Activated T-helper 1 cell treated with anti-CD3 and anti-CD28 coated beads, Interleukin-12 subunit alpha, Interleukin-12 subunit beta, Interleukin-2, Interleukin-4 antibody, amounts not matched to agents 30 ng/mL and 10 ng/mL and 1 ng/mL, durations not matched to agents 14 hours and 24 hours and 36 hours (primary cell): ENCODE data around the gene SRGAP2C. TPM values are rescaled to one million over a fixed set of nuclear protein-coding genes. Genes with fewer than 3 reads are reported as not detected.
"Not testable (repeated sequence)": the region's sequence is repeated elsewhere in the genome, so short reads cannot be mapped to it uniquely, and the experiment has no call there.

Source experiments
- DNase-seq: peaks from one replicate; pipeline ENCODE4 v3.0.0; 2021; ENCODE audit warnings: low spot score
- H3K27ac Mint-ChIP-seq: one replicate; pipeline ENCODE4 v1.8.0; 2021; ENCODE audit warnings: mild to moderate bottlenecking, mixed read lengths
- H3K27me3 Mint-ChIP-seq: one replicate; pipeline ENCODE4 v1.8.0; 2022; ENCODE audit warnings: mild to moderate bottlenecking, moderate library complexity, mixed read lengths; ENCODE audit not compliant: insufficient read depth
- H3K36me3 Mint-ChIP-seq: one replicate; pipeline ENCODE4 v1.8.0; 2021; ENCODE audit warnings: low read depth, mixed read lengths
- H3K4me1 Mint-ChIP-seq: one replicate; pipeline ENCODE4 v1.8.0; 2021; ENCODE audit warnings: low read depth, mixed read lengths
- H3K4me3 Mint-ChIP-seq: one replicate; pipeline ENCODE4 v1.8.0; 2021; ENCODE audit warnings: mild to moderate bottlenecking, moderate library complexity, mixed read lengths
- H3K9me3 Mint-ChIP-seq: one replicate; pipeline ENCODE4 v1.8.0; 2021; ENCODE audit warnings: mixed read lengths
- intact Hi-C: fragments of 100-400 bp; cut with micrococcal nuclease; formaldehyde crosslinking; loops from one replicate; pipeline ENCODE4 v1.15.1; 2024
- total RNA-seq: library from RNA; stranded (reverse); gene quantifications from 2 replicates; pipeline ENCODE4 v1.2.3, GENCODE V29; 2022

Gene SRGAP2C
- total RNA-seq, 1 donor from 2014 or later = 52.9 TPM

- H3K27me3 Mint-ChIP-seq, intact Hi-C loops, H3K4me1 Mint-ChIP-seq, H3K36me3 Mint-ChIP-seq, H3K9me3 Mint-ChIP-seq, H3K4me3 Mint-ChIP-seq: not testable (repeated sequence)
- peak; percentile 11 for DNase-seq
- H3K27ac Mint-ChIP-seq = peak overlapping the region; percentile 71
These were observed 37.0 kb downstream of the SRGAP2C start for GRCh38 chr1:121221770-121222169.

GRCh38 chr1:121224714-121225113 is 39.9 kb downstream of the SRGAP2C start:
- peak overlapping the region; percentile 48 for H3K27ac Mint-ChIP-seq
- H3K36me3 Mint-ChIP-seq, H3K9me3 Mint-ChIP-seq, H3K4me1 Mint-ChIP-seq, intact Hi-C loops, H3K27me3 Mint-ChIP-seq, DNase-seq, H3K4me3 Mint-ChIP-seq: not testable (repeated sequence)

GRCh38 chr1:121226295-121226904 is 41.6 kb downstream of the SRGAP2C start:
- H3K9me3 Mint-ChIP-seq, intact Hi-C loops: not testable (repeated sequence)

GRCh38 chr1:121226925-121227324 is 42.1 kb downstream of the SRGAP2C start:
- H3K27me3 Mint-ChIP-seq, H3K4me1 Mint-ChIP-seq, intact Hi-C loops, H3K27ac Mint-ChIP-seq, H3K9me3 Mint-ChIP-seq, H3K4me3 Mint-ChIP-seq, DNase-seq, H3K36me3 Mint-ChIP-seq: not testable (repeated sequence)

More at GRCh38 chr1:121226295-121226904, 41.6 kb downstream of the SRGAP2C start:
- H3K36me3 Mint-ChIP-seq, H3K27me3 Mint-ChIP-seq, H3K4me3 Mint-ChIP-seq, H3K27ac Mint-ChIP-seq, H3K4me1 Mint-ChIP-seq, DNase-seq: not testable (repeated sequence)

GRCh38 chr1:121227544-121228330 is 43.0 kb downstream of the SRGAP2C start:
- H3K27me3 Mint-ChIP-seq, H3K9me3 Mint-ChIP-seq, H3K36me3 Mint-ChIP-seq, intact Hi-C loops, H3K27ac Mint-ChIP-seq, DNase-seq, H3K4me3 Mint-ChIP-seq, H3K4me1 Mint-ChIP-seq: not testable (repeated sequence)

GRCh38 chr1:121230636-121231035 is 45.9 kb downstream of the SRGAP2C start:
- H3K36me3 Mint-ChIP-seq, DNase-seq, H3K9me3 Mint-ChIP-seq, H3K27ac Mint-ChIP-seq, H3K4me1 Mint-ChIP-seq, intact Hi-C loops, H3K27me3 Mint-ChIP-seq, H3K4me3 Mint-ChIP-seq: not testable (repeated sequence)

GRCh38 chr1:121232445-121233125 is 47.8 kb downstream of the SRGAP2C start:
- DNase-seq, H3K27ac Mint-ChIP-seq, H3K27me3 Mint-ChIP-seq, H3K4me3 Mint-ChIP-seq, H3K4me1 Mint-ChIP-seq, intact Hi-C loops, H3K9me3 Mint-ChIP-seq, H3K36me3 Mint-ChIP-seq: not testable (repeated sequence)

- H3K4me1 Mint-ChIP-seq, intact Hi-C loops, H3K36me3 Mint-ChIP-seq, H3K4me3 Mint-ChIP-seq, DNase-seq, H3K9me3 Mint-ChIP-seq, H3K27ac Mint-ChIP-seq, H3K27me3 Mint-ChIP-seq: not testable (repeated sequence)
These were observed 49.5 kb downstream of the SRGAP2C start for GRCh38 chr1:121234090-121234759.

- H3K4me1 Mint-ChIP-seq, H3K27ac Mint-ChIP-seq, intact Hi-C loops, DNase-seq, H3K4me3 Mint-ChIP-seq, H3K9me3 Mint-ChIP-seq, H3K27me3 Mint-ChIP-seq, H3K36me3 Mint-ChIP-seq: not testable (repeated sequence)
These were observed 53.6 kb downstream of the SRGAP2C start for GRCh38 chr1:121238384-121238783.

- H3K4me3 Mint-ChIP-seq, H3K27me3 Mint-ChIP-seq, H3K27ac Mint-ChIP-seq, H3K4me1 Mint-ChIP-seq, H3K9me3 Mint-ChIP-seq, intact Hi-C loops, DNase-seq, H3K36me3 Mint-ChIP-seq: not testable (repeated sequence)
These were observed 59.1 kb downstream of the SRGAP2C start for GRCh38 chr1:121243913-121244312.

GRCh38 chr1:121246399-121246798 is 61.6 kb downstream of the SRGAP2C start:
- H3K27me3 Mint-ChIP-seq, DNase-seq, H3K27ac Mint-ChIP-seq, H3K36me3 Mint-ChIP-seq, intact Hi-C loops, H3K9me3 Mint-ChIP-seq, H3K4me3 Mint-ChIP-seq, H3K4me1 Mint-ChIP-seq: not testable (repeated sequence)

GRCh38 chr1:121252656-121253055 is 67.9 kb downstream of the SRGAP2C start:
- H3K27ac Mint-ChIP-seq, H3K4me1 Mint-ChIP-seq, H3K27me3 Mint-ChIP-seq, H3K4me3 Mint-ChIP-seq, DNase-seq, H3K36me3 Mint-ChIP-seq, H3K9me3 Mint-ChIP-seq, intact Hi-C loops: not testable (repeated sequence)

- H3K27ac Mint-ChIP-seq = not testable (repeated sequence)
These were observed 69.8 kb downstream of the SRGAP2C start for GRCh38 chr1:121254618-121255017.

More at GRCh38 chr1:121254618-121255017, 69.8 kb downstream of the SRGAP2C start:
- H3K36me3 Mint-ChIP-seq, H3K9me3 Mint-ChIP-seq, H3K4me3 Mint-ChIP-seq, H3K27me3 Mint-ChIP-seq, intact Hi-C loops, DNase-seq, H3K4me1 Mint-ChIP-seq: not testable (repeated sequence)
